Ovary (tissue), 9 donors: Measurements from ENCODE around the gene FGGY. TPM values are rescaled to one million over a fixed set of nuclear protein-coding genes. Genes with fewer than 3 reads are reported as not detected.

Experiments used
- DNase-seq, 5 donors: peaks; one replicate each; pipeline ENCODE4 v3.0.0-alpha.2; 2019 to 2020
- H3K27ac ChIP-seq, 2 donors: fragments of 200-600 bp; one replicate each; pipeline versions ENCODE4 v1.5.1 to v1.8.0; 2019 to 2022
- H3K27me3 ChIP-seq: fragments of 200-600 bp; one replicate; pipeline ENCODE4 v1.8.0; 2022
- H3K36me3 ChIP-seq: fragments of 200-600 bp; sonication (generic); one replicate; pipeline ENCODE4 v1.5.1; 2019
- H3K4me1 ChIP-seq: one replicate; pipeline ENCODE4 v1.8.1; 2013; ENCODE audit warnings: mild to moderate bottlenecking, moderate library complexity; ENCODE audit not compliant: insufficient read depth
- H3K4me3 ChIP-seq: fragments of 200-600 bp; sonication (generic); one replicate; pipeline ENCODE4 v1.5.1; 2017
- H3K9me3 ChIP-seq, 2 donors: fragments of 200-600 bp in 1 of 2; sonication (generic) in 1 of 2; one replicate each; pipeline versions ENCODE4 v1.5.1 to v1.8.1; 2013 to 2019; ENCODE audit warnings: mild to moderate bottlenecking in 1 of 2, moderate library complexity in 1 of 2
- EP300 ChIP-seq: sonication (generic); formaldehyde crosslinking; IDR thresholded peaks from one replicate; pipeline ENCODE4 v1.6.1; 2017; ENCODE audit warnings: antibody characterized with exemption
- POLR2A ChIP-seq: fragments of 450-650 bp; IDR thresholded peaks from one replicate; pipeline ENCODE4 v1.6.1; 2017; ENCODE audit warnings: antibody characterized with exemption, mild to moderate bottlenecking, moderate library complexity
- WGBS, 3 donors: extraction: QIAGEN DNeasy Blood & Tissue Kit in 1 of 3; methylation state at CpG; one replicate each; pipeline versions ENCODE4 v1.1.5 to v1.1.7; 2013 to 2017; 5-methylcytosine and 5-hydroxymethylcytosine counted together
- intact Hi-C, 4 donors: fragments of 100-400 bp; cut with DNase I; formaldehyde crosslinking; loops; one replicate each; pipeline versions ENCODE4 v1.11.0 to v1.15.1; 2022 to 2023
- polyA plus RNA-seq, 2 donors: library from polyadenylated mRNA; stranded (reverse); fragments of 200-250 nt in 1 of 2; fragments of 350-450 nt in 1 of 2; fragmentation: Illumina TruSeq in 1 of 2; extraction: RNeasy Lipid Tissue Mini Kit (QIAGEN cat#74804) in 1 of 2; gene quantifications; one replicate each; pipeline ENCODE4 v1.2.3, GENCODE V29; 2013 to 2014
- total RNA-seq, 7 donors: library from RNA; depleted of rRNA in 2 of 7; stranded (reverse); fragments of >200 nt in 2 of 7; fragmentation: NEBNext Ultra II Directional in 3 of 7; extraction: Animal tissue kit (Norgen Biotek cat#: 25700) in 3 of 7; gene quantifications; one replicate each; pipeline versions ENCODE4 v1.1.0 to v1.2.4, GENCODE V29; 2016 to 2023
- TF ChIP-seq, protein P1 (sequence below), 3 donors: fragments of 450-650 bp in 2 of 3; fragments of 200-600 bp in 1 of 3; IDR thresholded peaks; one replicate each; pipeline versions ENCODE4 v1.5.1 to v1.8.0; 2016 to 2022; ENCODE audit warnings: antibody characterized with exemption in 3 of 3, mild to moderate bottlenecking in 1 of 3
- donor health status: DM: no; HTN: no; CAD: no; lungs with moderate emphysema.
- donor health status: DM: no; HTN: no; CAD: no.
- donor health status: Bipolar disorder and iron deficiency.
- donor health status: DM: yes; HTN: yes; CAD: no.
- donor health status: DM: no; HTN: no; CAD: no.
- donor health status: DM: yes; HTN: yes; CAD: no.

The FGGY gene
- total and polyA plus RNA-seq, 9 donors: 7.9 to 62.0 (median 44.7) TPM

- H3K9me3 ChIP-seq: no peaks in the 10 kb centered on the region
- intact Hi-C loops: no loop called here
- H3K4me1 ChIP-seq: no peaks in the 10 kb centered on the region
- H3K27me3 ChIP-seq: no peaks in the 10 kb centered on the region
- DNase-seq: no peak
- 93 to 97% (median 94%) methylated on average over 2 of the region's 2 CpGs for WGBS, 3 donors
- H3K36me3 ChIP-seq: no peaks in the 10 kb centered on the region
- no peak for TF ChIP-seq EP300
- TF ChIP-seq, protein P1, sequence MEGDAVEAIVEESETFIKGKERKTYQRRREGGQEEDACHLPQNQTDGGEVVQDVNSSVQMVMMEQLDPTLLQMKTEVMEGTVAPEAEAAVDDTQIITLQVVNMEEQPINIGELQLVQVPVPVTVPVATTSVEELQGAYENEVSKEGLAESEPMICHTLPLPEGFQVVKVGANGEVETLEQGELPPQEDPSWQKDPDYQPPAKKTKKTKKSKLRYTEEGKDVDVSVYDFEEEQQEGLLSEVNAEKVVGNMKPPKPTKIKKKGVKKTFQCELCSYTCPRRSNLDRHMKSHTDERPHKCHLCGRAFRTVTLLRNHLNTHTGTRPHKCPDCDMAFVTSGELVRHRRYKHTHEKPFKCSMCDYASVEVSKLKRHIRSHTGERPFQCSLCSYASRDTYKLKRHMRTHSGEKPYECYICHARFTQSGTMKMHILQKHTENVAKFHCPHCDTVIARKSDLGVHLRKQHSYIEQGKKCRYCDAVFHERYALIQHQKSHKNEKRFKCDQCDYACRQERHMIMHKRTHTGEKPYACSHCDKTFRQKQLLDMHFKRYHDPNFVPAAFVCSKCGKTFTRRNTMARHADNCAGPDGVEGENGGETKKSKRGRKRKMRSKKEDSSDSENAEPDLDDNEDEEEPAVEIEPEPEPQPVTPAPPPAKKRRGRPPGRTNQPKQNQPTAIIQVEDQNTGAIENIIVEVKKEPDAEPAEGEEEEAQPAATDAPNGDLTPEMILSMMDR (IDR thresholded peaks at IDR 0.05): no peak
- no peak for TF ChIP-seq POLR2A
- no peak overlapping the region for H3K4me3 ChIP-seq
- H3K27ac ChIP-seq: no peak overlapping the region
Measured at GRCh38 chr1:59271561-59272260, 25.2 kb upstream of the FGGY start.

DNA sequence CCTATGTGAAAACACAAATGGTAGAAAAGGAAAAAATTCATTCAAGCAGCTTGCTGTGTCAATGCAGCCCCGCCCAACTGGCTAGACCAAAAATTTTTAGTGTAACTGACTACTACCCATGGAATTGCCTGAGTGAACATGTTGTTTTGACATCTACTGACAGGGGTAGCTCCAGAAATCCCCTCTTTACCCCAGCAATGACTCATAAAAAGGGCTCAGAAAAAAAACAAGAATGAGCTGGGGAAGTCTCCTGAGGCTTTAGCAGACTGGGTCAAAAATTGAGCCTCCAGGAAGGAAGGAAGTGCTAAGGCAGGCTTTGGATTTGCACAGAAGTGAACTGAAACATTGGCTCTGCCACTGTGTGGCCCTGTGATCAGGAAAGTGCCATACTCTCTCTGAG is 24.4 kb upstream of the FGGY start:
- TF ChIP-seq, protein P1 (IDR thresholded peaks at IDR 0.05): no peak
- no peak for TF ChIP-seq EP300
- Histone ChIP-seq H3K36me3 (no peaks in the 10 kb centered on the region), H3K4me3 (no peak overlapping the region), H3K4me1 (no peaks in the 10 kb centered on the region), H3K27me3 (no peaks in the 10 kb centered on the region), H3K9me3 (no peaks in the 10 kb centered on the region), H3K27ac (no peak overlapping the region)
- WGBS, 3 donors: 84 to 94% (median 90%) methylated on average over 1 of the region's 1 CpG
- intact Hi-C loops: no loop called here
- DNase-seq: no peak

GRCh38 chr1:59276439-59276851 is 20.4 kb upstream of the FGGY start:
- 47 to 60% (median 50%) methylated on average over 3 of the region's 3 CpGs for WGBS, 3 donors
- H3K36me3 ChIP-seq: no peaks in the 10 kb centered on the region
- H3K27ac ChIP-seq: no peak overlapping the region
- TF ChIP-seq EP300 (no peak), POLR2A (no peak)
- TF ChIP-seq, protein P1 (IDR thresholded peaks at IDR 0.05): no peak
- intact Hi-C loops: no loop called here
- H3K9me3 ChIP-seq: no peaks in the 10 kb centered on the region
- H3K4me1 ChIP-seq: peaks cover 3% of the 10 kb centered on the region
- DNase-seq: no peak
- no peak overlapping the region for H3K4me3 ChIP-seq
- H3K27me3 ChIP-seq: no peaks in the 10 kb centered on the region

GRCh38 chr1:59278780-59279354 is 18.0 kb upstream of the FGGY start:
- intact Hi-C loops: no loop called here
- no peak overlapping the region for H3K4me3 ChIP-seq
- H3K4me1 ChIP-seq: peaks cover 3% of the 10 kb centered on the region
- WGBS, 3 donors: 95 to 96% (median 96%) methylated on average over 2 of the region's 2 CpGs
- H3K36me3 ChIP-seq: no peaks in the 10 kb centered on the region
- H3K27ac ChIP-seq: no peak overlapping the region
- no peak for DNase-seq
- no peaks in the 10 kb centered on the region for H3K27me3 ChIP-seq
- no peaks in the 10 kb centered on the region for H3K9me3 ChIP-seq
- TF ChIP-seq POLR2A: no peak
- no peak for TF ChIP-seq EP300
- TF ChIP-seq, protein P1 (IDR thresholded peaks at IDR 0.05): no peak
